H1 (cell line): ENCODE results near the gene PLCB4. TPM values are rescaled to one million over a fixed set of nuclear protein-coding genes. Genes with fewer than 3 reads are reported as not detected.

Experiments used
- CTCF ChIA-PET: fragments of 300-600 bp; sonication (Branson Sonifier 250); formaldehyde crosslinking; loops from one replicate; lab custom pipeline; 2021; ENCODE audit not compliant: partially characterized antibody; lab: Charles Lee
- POLR2A ChIA-PET: fragments of 300-600 bp; sonication (Branson Sonifier 250); formaldehyde crosslinking; loops from one replicate; lab custom pipeline; 2021; ENCODE audit warnings: inconsistent platforms; ENCODE audit not compliant: partially characterized antibody; lab: Charles Lee
- DNase-seq, 2 experiments: peaks; one replicate each; pipeline versions ENCODE4 v3.0.0 to v3.0.0-alpha.2; 2010 to 2022; ENCODE audit warnings: low spot score in 2 of 2, low read depth in 1 of 2, mixed read lengths in 1 of 2
- FAIRE-seq: peaks from 2 replicates; lab custom pipeline; 2011; peaks lifted over from hg19 to GRCh38; lab: Jason Lieb, UNC
- H2AFZ ChIP-seq: 2 replicates; pipeline ENCODE4 v1.8.1; 2012; ENCODE audit warnings: low read length, inconsistent platforms
- H2AK5ac ChIP-seq: 2 replicates; pipeline ENCODE4 v1.6.1; 2013; ENCODE audit warnings: low read depth, low read length
- H2BK120ac ChIP-seq: replicated peaks from 2 replicates; pipeline ENCODE3; 2013; ENCODE audit warnings: low read depth, low read length, inconsistent platforms
- H2BK12ac ChIP-seq: 2 replicates; pipeline ENCODE4 v1.6.1; 2013; ENCODE audit warnings: low read depth, low read length
- H2BK15ac ChIP-seq: 2 replicates; pipeline ENCODE4 v1.6.1; 2013; ENCODE audit warnings: low read length
- H2BK20ac ChIP-seq: 2 replicates; pipeline ENCODE4 v1.6.1; 2013; ENCODE audit warnings: low read length
- H2BK5ac ChIP-seq: 2 replicates; pipeline ENCODE4 v1.6.1; 2013; ENCODE audit warnings: low read depth, low read length
- H3K14ac ChIP-seq: 2 replicates; pipeline ENCODE4 v1.6.1; 2013; ENCODE audit warnings: inconsistent platforms; ENCODE audit not compliant: insufficient read length
- H3K18ac ChIP-seq: 2 replicates; pipeline ENCODE4 v1.6.1; 2013; ENCODE audit warnings: low read length; ENCODE audit errors: extremely low read depth
- H3K23ac ChIP-seq: 2 replicates; pipeline ENCODE4 v1.6.1; 2013; ENCODE audit warnings: inconsistent platforms; ENCODE audit not compliant: insufficient read length
- H3K23me2 ChIP-seq: 2 replicates; pipeline ENCODE4 v1.6.1; 2013; ENCODE audit warnings: low read depth, low read length
- H3K27ac ChIP-seq: 2 replicates; pipeline ENCODE4 v1.6.1; 2011; ENCODE audit warnings: low read depth, low read length, inconsistent platforms
- H3K27me3 ChIP-seq, 4 experiments: replicated peaks in 1 of 4; 1 replicate in 1 of 4; 2 replicates in 3 of 4; pipeline versions ENCODE4 v1.6.1 to v1.8.1; 2011 to 2013; ENCODE audit warnings: low read length in 3 of 4, mild to moderate bottlenecking in 3 of 4, inconsistent platforms in 2 of 4, mixed read lengths in 2 of 4, moderate library complexity in 1 of 4; ENCODE audit not compliant: control insufficient read depth in 3 of 4, insufficient read depth in 3 of 4; ENCODE audit errors: extremely low read depth in 1 of 4
- H3K36me3 ChIP-seq, 4 experiments: 2 replicates each; pipeline versions ENCODE4 v1.6.1 to v1.8.1; 2011 to 2013; ENCODE audit warnings: mild to moderate bottlenecking in 4 of 4, low read length in 3 of 4, moderate library complexity in 2 of 4, control low read depth in 1 of 4, inconsistent platforms in 1 of 4; ENCODE audit not compliant: insufficient read depth in 4 of 4, control insufficient read depth in 2 of 4
- H3K4ac ChIP-seq: replicated peaks from 2 replicates; pipeline ENCODE3; 2013; ENCODE audit warnings: low read length, low read depth, mixed read lengths, inconsistent platforms; ENCODE audit not compliant: insufficient read length
- H3K4me1 ChIP-seq, 4 experiments: replicated peaks in 1 of 4; 1 replicate in 1 of 4; 2 replicates in 3 of 4; pipeline versions ENCODE4 v1.6.1 to v1.8.1; 2011 to 2013; ENCODE audit warnings: low read length in 3 of 4, inconsistent platforms in 2 of 4, mixed read lengths in 1 of 4; ENCODE audit not compliant: insufficient read depth in 4 of 4, control insufficient read depth in 3 of 4
- H3K4me2 ChIP-seq, 2 experiments: 2 replicates each; pipeline versions ENCODE4 v1.6.1 to v1.8.1; 2011 to 2013; ENCODE audit warnings: low read depth in 2 of 2, low read length in 2 of 2, control low read depth in 1 of 2, inconsistent platforms in 1 of 2, mild to moderate bottlenecking in 1 of 2; ENCODE audit not compliant: insufficient read depth in 1 of 2
- H3K4me3 ChIP-seq, 4 experiments: fragments of 200-600, 300-600 bp in 1 of 4; sonication (generic), shearing (Covaris generic), sonication (Bioruptor Twin) in 1 of 4; 2 replicates each; pipeline versions ENCODE4 v1.5.1 to v1.8.1; 2011 to 2016; ENCODE audit warnings: low read length in 4 of 4, low read depth in 3 of 4, control low read depth in 2 of 4, inconsistent platforms in 2 of 4, mild to moderate bottlenecking in 2 of 4, mixed read lengths in 1 of 4, moderate library complexity in 1 of 4; ENCODE audit not compliant: insufficient read depth in 2 of 4; ENCODE audit errors: extremely low read depth in 1 of 4
- H3K56ac ChIP-seq: replicated peaks from 2 replicates; pipeline ENCODE3; 2013; ENCODE audit warnings: low read depth, mild to moderate bottlenecking, mixed read lengths, low read length, inconsistent platforms; ENCODE audit not compliant: insufficient read length
- H3K79me1 ChIP-seq: 2 replicates; pipeline ENCODE4 v1.6.1; 2013; ENCODE audit warnings: low read depth, low read length, control low read depth
- H3K79me2 ChIP-seq, 2 experiments: 2 replicates each; pipeline versions ENCODE4 v1.6.1 to v1.8.1; 2012 to 2013; ENCODE audit warnings: low read length in 2 of 2, mild to moderate bottlenecking in 2 of 2, inconsistent platforms in 1 of 2; ENCODE audit not compliant: insufficient read depth in 2 of 2, control insufficient read depth in 1 of 2
- H3K9ac ChIP-seq, 4 experiments: replicated peaks in 1 of 4; 1 replicate in 1 of 4; 2 replicates in 3 of 4; pipeline versions ENCODE4 v1.6.1 to v1.8.1; 2011 to 2013; ENCODE audit warnings: low read depth in 3 of 4, low read length in 3 of 4, control low read depth in 2 of 4, mild to moderate bottlenecking in 2 of 4, moderate library complexity in 2 of 4, inconsistent platforms in 1 of 4; ENCODE audit errors: extremely low read depth in 1 of 4
- H3K9me3 ChIP-seq, 2 experiments: 2 replicates each; pipeline versions ENCODE4 v1.6.1 to v1.8.1; 2012 to 2013; ENCODE audit warnings: mild to moderate bottlenecking in 2 of 2, moderate library complexity in 2 of 2, control low read depth in 1 of 2, inconsistent platforms in 1 of 2, low read depth in 1 of 2, low read length in 1 of 2, mixed read lengths in 1 of 2; ENCODE audit not compliant: insufficient read depth in 2 of 2
- H4K20me1 ChIP-seq, 2 experiments: replicated peaks in 1 of 2; 2 replicates each; pipeline versions ENCODE3 to v1.8.1; 2011 to 2013; ENCODE audit warnings: inconsistent platforms in 2 of 2, low read length in 2 of 2, mild to moderate bottlenecking in 1 of 2; ENCODE audit not compliant: insufficient read depth in 2 of 2, control insufficient read depth in 1 of 2
- H4K5ac ChIP-seq: 2 replicates; pipeline ENCODE4 v1.6.1; 2013; ENCODE audit warnings: low read length, low read depth, mixed read lengths, inconsistent platforms; ENCODE audit not compliant: insufficient read length
- H4K8ac ChIP-seq: 2 replicates; pipeline ENCODE4 v1.8.0; 2013; ENCODE audit warnings: mild to moderate bottlenecking, moderate library complexity, low read length, inconsistent platforms; ENCODE audit not compliant: insufficient read depth; ENCODE audit errors: extremely low read depth
- H4K91ac ChIP-seq: replicated peaks from 2 replicates; pipeline ENCODE3; 2013; ENCODE audit warnings: low read length, mixed read lengths, inconsistent platforms; ENCODE audit not compliant: insufficient read length
- ASH2L ChIP-seq: fragments of 200-600, 300-600 bp; sonication (generic); IDR thresholded peaks from one replicate; pipeline ENCODE4 v1.7.1; 2017; ENCODE audit warnings: low read length
- E2F6 ChIP-seq: IDR thresholded peaks from 2 replicates; pipeline ENCODE4 v1.6.1; 2012; ENCODE audit warnings: inconsistent platforms
- MAX ChIP-seq: IDR thresholded peaks from 2 replicates; pipeline ENCODE4 v1.6.1; 2012; ENCODE audit warnings: inconsistent platforms
- NANOG ChIP-seq: IDR thresholded peaks from 2 replicates; pipeline ENCODE4 v1.6.1; 2011; ENCODE audit warnings: low read length, low read depth, mild to moderate bottlenecking, inconsistent platforms; ENCODE audit not compliant: insufficient read depth, poor library complexity, severe bottlenecking
- POLR2A ChIP-seq, 2 experiments: IDR thresholded peaks; 1 replicate in 1 of 2; 2 replicates in 1 of 2; pipeline ENCODE4 v1.6.1; 2011; ENCODE audit warnings: low read depth in 2 of 2, low read length in 2 of 2, mild to moderate bottlenecking in 2 of 2; ENCODE audit errors: control extremely low read depth in 1 of 2
- RAD21 ChIP-seq, 2 experiments: IDR thresholded peaks in 1 of 2; conservative IDR thresholded peaks in 1 of 2; 2 replicates each; pipeline ENCODE4 v1.6.1; 2011; ENCODE audit warnings: low read depth in 2 of 2, low read length in 2 of 2, improper control_type of control experiment in 1 of 2, inconsistent platforms in 1 of 2, mild to moderate bottlenecking in 1 of 2, moderate library complexity in 1 of 2
- RFX5 ChIP-seq: IDR thresholded peaks from 2 replicates; pipeline ENCODE4 v1.6.1; 2011; ENCODE audit warnings: low read depth, low read length, improper control_type of control experiment, borderline replicate concordance
- RNF2 ChIP-seq: fragments of 200-900, 300-1000 bp; sonication (generic); IDR thresholded peaks from 2 replicates; pipeline ENCODE4 v1.7.1; 2016; ENCODE audit warnings: borderline replicate concordance, low read depth, mild to moderate bottlenecking, antibody characterized with exemption, low read length; ENCODE audit not compliant: poor library complexity, severe bottlenecking; ENCODE audit errors: missing control alignments
- SP1 ChIP-seq: IDR thresholded peaks from 2 replicates; pipeline ENCODE4 v1.6.1; 2011; ENCODE audit warnings: low read depth, low read length
- TBP ChIP-seq: IDR thresholded peaks from 2 replicates; pipeline ENCODE4 v1.6.1; 2011; ENCODE audit warnings: low read depth, low read length, improper control_type of control experiment
- TCF12 ChIP-seq: IDR thresholded peaks from 2 replicates; pipeline ENCODE4 v1.6.1; 2011; ENCODE audit warnings: low read depth, mild to moderate bottlenecking, low read length
- TEAD4 ChIP-seq: IDR thresholded peaks from 2 replicates; pipeline ENCODE4 v1.6.1; 2012; ENCODE audit warnings: low read depth, low read length, inconsistent platforms, mixed read lengths
- ZNF274 ChIP-seq: IDR thresholded peaks from 2 replicates; pipeline ENCODE4 v1.7.0; 2012; ENCODE audit warnings: low read length, borderline replicate concordance; ENCODE audit errors: extremely low read depth
- WGBS, 2 experiments: shearing (Covaris generic) in 1 of 2; methylation state at CpG; one replicate each; pipeline versions ENCODE4 v1.1.6 to v1.1.7; 2013 to 2015; ENCODE audit warnings: low lambda C conversion rate in 2 of 2, mixed read lengths in 2 of 2, inconsistent platforms in 1 of 2, low coverage in 1 of 2, missing lambda C conversion rate in 1 of 2; ENCODE audit not compliant: insufficient replicate concordance in 2 of 2, insufficient coverage in 1 of 2, insufficient read length in 1 of 2; ENCODE audit errors: extremely low coverage in 1 of 2, missing lambda C conversion rate in 1 of 2; 5-methylcytosine and 5-hydroxymethylcytosine counted together
- polyA plus RNA-seq, 7 experiments: library from polyadenylated mRNA; depleted of rRNA in 3 of 7; stranded (reverse) in 5 of 7; unstranded in 2 of 7; fragments of >200 nt in 5 of 7; fragments of 200-250 nt in 2 of 7; gene quantifications; 1 replicate in 5 of 7; 2 replicates in 1 of 7; 4 replicates in 1 of 7; pipeline versions ENCODE4 v1.2.1 to v1.2.3, GENCODE V29; 2011 to 2013; ENCODE audit warnings: missing spikeins in 2 of 7, mixed read lengths in 2 of 7
- total RNA-seq: library from RNA; stranded (reverse); fragmentation: NEBNext Ultra II Directional; extraction: Animal tissue kit (Norgen Biotek cat#: 25700); gene quantifications from 2 replicates; pipeline ENCODE4 v1.2.1, GENCODE V29; 2021

PLCB4 gene
- total and polyA plus RNA-seq, 2 of the 8 experiments (the other 6 are each of a cell fraction or from before 2014, with no cell fraction given): 3.2 to 14.1 TPM

- FAIRE-seq: no peak
- no peaks in the 10 kb centered on the region for H3K9me3 ChIP-seq
- 89% methylated on average over 5 of the region's 5 CpGs; no CpG with 5 or more reads in 1 of the 2 experiments for WGBS, 2 experiments
- CTCF ChIA-PET: no interaction called here
- H3K23me2 ChIP-seq: no peaks in the 10 kb centered on the region
- no peak overlapping the region for H2AFZ ChIP-seq
- H2BK120ac ChIP-seq: no peak overlapping the region
- no peaks in the 10 kb centered on the region for H4K20me1 ChIP-seq
- H2BK12ac ChIP-seq: no peak overlapping the region
- H3K18ac ChIP-seq: no peak overlapping the region
- H3K14ac ChIP-seq: no peak overlapping the region
- H2BK5ac ChIP-seq: no peak overlapping the region
- no peak overlapping the region for H3K9ac ChIP-seq
- H3K27ac ChIP-seq: no peak overlapping the region
- no peaks in the 10 kb centered on the region for H3K79me2 ChIP-seq
- H2AK5ac ChIP-seq: no peak overlapping the region
- H3K4me1 ChIP-seq: peaks cover 0 to 17% (median 12%) of the 10 kb centered on the region in 4 experiments; a peak in 5 of 7 replicates
- no peak overlapping the region for H4K5ac ChIP-seq
- no peak overlapping the region for H3K4ac ChIP-seq
- no peaks in the 10 kb centered on the region for H3K36me3 ChIP-seq
- no peak overlapping the region for H3K4me3 ChIP-seq
- no peak overlapping the region for H3K4me2 ChIP-seq
- H3K23ac ChIP-seq: no peak overlapping the region
- no peak overlapping the region for H3K56ac ChIP-seq
- no peak overlapping the region for H2BK20ac ChIP-seq
- no peak for DNase-seq
- no peaks in the 10 kb centered on the region for H3K79me1 ChIP-seq
- H3K27me3 ChIP-seq: no peaks in the 10 kb centered on the region
- no peak overlapping the region for H4K8ac ChIP-seq
- TF ChIP-seq TEAD4: no peak
- TF ChIP-seq ASH2L: no peak
- TF ChIP-seq POLR2A (IDR thresholded peaks at IDR 0.05; ENCODE audit: control extremely low read depth in 1 of 2, low read depth in 2 of 2, low read length in 2 of 2): no peak
- TF ChIP-seq TCF12: no peak
- TF ChIP-seq MAX: no peak
- TF ChIP-seq NANOG: no peak
- TF ChIP-seq ZNF274: no peak
- no peak for TF ChIP-seq RNF2
- TF ChIP-seq E2F6: no peak
- no peak for TF ChIP-seq SP1
- TF ChIP-seq TBP: no peak
- no peak for TF ChIP-seq RAD21 (IDR thresholded peaks at IDR 0.05 in 1 of 2, conservative IDR thresholded peaks at IDR 0.05 in 1 of 2; ENCODE audit: low read depth in 2 of 2, low read length in 2 of 2)
- TF ChIP-seq RFX5: no peak
- TF ChIP-seq, all 59 proteins: peak for 0
- Histone ChIP-seq H4K91ac (no peak overlapping the region), H2BK15ac (no peak overlapping the region)
- POLR2A ChIA-PET: no interaction called here
Observed at GRCh38 chr20:9025011-9025410, 43.9 kb upstream of the PLCB4 start.
